ENCODE measurements around the gene RPL22.

Gene RPL22

DNA sequence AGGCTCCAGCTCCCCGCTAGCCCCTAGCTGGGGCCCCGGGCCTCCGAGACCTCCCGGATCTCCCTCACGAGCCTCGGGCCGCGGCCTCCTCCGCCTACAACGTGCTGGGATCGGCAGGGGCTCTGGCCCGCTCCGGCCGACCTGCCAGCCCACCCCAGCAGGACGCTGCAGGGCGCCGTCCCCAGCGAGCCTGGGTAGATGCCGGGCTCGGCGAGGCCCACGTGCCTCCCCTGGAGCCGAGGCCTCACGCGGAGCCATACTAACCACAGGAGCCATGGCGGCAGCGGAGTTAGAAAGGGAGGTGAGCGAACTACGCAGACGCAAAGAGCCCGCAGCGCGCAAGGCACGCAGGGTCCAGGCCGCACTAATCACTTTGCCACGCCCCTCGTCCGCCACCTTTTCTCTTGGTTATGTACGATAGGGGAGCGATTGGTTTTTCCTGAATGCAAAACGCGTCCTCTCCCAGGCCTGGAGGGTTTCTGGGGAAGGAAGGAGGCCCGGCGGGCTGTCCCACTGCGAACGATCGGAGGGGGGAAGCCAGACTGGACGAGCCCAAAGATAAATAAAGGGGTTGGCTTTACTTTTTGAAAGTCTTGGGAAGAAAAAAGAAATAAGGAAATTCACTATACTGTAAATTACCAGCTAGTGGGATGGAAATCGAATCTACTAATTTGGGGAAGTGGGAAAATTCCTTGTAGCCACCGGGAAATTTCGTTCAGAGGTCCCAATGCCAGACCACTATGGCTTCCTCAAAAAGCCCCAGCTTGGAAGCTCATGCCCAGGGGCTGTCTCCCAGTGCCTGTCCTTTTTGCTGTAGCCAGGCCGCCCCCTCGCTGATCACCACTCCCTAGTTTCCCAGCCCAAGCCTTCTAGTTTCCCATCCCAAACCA lies at the start of gene RPL22:
TSS of gene RPL22 (minus strand) at position 298 of the 890 bp plus-strand sequence. CDS start at position 276, 22 bp downstream.
- Histone ChIP-seq H3K4me3 (IDR thresholded peaks at IDR 0.05; ENCODE audit: insufficient read depth, low read depth, low read length) (peak within 1 kb of the TSS; percentile 98), H4K20me1 (ENCODE audit: insufficient read depth) (peaks cover 11% of the 10 kb centered on the region; the same call in 1 of the 2 replicates), H3K4me2 (peak within 1 kb of the TSS; percentile 93), H3K27ac (peak within 1 kb of the TSS; percentile 76), H2AFZ (ENCODE audit: low read depth) (peak within 1 kb of the TSS; percentile 69), H3K27me3 (ENCODE audit: insufficient read depth, low read depth) (no peaks in the 10 kb centered on the region), H3K36me3 (ENCODE audit: insufficient read depth) (peaks cover 13% of the 10 kb centered on the region; the same call in 1 of the 2 replicates), H3K9ac (peak within 1 kb of the TSS; percentile 96), H3K79me2 (ENCODE audit: insufficient read depth, low read depth) (peaks cover 49% of the 10 kb centered on the region), H3K4me1 (ENCODE audit: low read depth, poor library complexity, severe bottlenecking) (peaks cover 31% of the 10 kb centered on the region)
- TF ChIP-seq, protein P1, sequence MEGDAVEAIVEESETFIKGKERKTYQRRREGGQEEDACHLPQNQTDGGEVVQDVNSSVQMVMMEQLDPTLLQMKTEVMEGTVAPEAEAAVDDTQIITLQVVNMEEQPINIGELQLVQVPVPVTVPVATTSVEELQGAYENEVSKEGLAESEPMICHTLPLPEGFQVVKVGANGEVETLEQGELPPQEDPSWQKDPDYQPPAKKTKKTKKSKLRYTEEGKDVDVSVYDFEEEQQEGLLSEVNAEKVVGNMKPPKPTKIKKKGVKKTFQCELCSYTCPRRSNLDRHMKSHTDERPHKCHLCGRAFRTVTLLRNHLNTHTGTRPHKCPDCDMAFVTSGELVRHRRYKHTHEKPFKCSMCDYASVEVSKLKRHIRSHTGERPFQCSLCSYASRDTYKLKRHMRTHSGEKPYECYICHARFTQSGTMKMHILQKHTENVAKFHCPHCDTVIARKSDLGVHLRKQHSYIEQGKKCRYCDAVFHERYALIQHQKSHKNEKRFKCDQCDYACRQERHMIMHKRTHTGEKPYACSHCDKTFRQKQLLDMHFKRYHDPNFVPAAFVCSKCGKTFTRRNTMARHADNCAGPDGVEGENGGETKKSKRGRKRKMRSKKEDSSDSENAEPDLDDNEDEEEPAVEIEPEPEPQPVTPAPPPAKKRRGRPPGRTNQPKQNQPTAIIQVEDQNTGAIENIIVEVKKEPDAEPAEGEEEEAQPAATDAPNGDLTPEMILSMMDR (conservative IDR thresholded peaks at IDR 0.05; ENCODE audit: low read depth, low read length) = no peak

DNA sequence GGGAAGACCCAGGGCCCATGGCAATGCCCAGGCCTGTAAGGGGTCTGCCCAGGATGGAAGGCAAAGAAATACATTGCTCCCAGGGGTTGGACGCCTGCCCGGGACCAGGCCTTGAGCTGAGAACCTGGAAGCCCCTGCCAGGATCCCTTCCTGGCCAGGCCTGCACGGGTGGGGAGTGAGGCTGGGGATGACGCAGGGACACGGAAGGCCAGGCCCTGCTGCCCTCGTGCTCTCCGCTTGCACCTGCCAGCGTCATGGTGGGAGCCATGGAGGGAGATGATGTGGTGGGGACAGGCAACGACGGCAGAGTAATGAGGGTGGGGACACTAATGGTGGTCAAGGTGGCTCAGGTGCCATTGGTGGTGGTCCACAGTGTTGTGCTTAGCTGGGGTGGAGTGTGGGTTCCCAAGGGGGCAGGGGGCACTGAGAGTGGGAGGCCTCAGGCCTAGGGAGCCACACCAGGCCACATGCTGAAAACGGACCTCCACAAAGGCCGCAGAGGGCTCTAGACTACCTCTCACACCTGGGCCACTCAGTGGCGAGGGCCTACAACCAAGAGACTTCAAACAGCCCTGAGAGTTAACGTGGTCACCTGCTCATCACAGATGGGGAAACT lies 48.9 kb upstream of the RPL22 start:
- H3K4me3 ChIP-seq (IDR thresholded peaks at IDR 0.05; ENCODE audit: insufficient read depth, low read depth, low read length) = no peak overlapping the region
- peaks cover 33% of the 10 kb centered on the region for H3K27me3 ChIP-seq (ENCODE audit: insufficient read depth, low read depth)
- H3K79me2 ChIP-seq (ENCODE audit: insufficient read depth, low read depth) = no peaks in the 10 kb centered on the region
- H3K4me2 ChIP-seq = no peak overlapping the region
- TF ChIP-seq, protein P1 (conservative IDR thresholded peaks at IDR 0.05; ENCODE audit: low read depth, low read length) = no peak
- H3K36me3 ChIP-seq (ENCODE audit: insufficient read depth) = no peaks in the 10 kb centered on the region
- H3K4me1 ChIP-seq (ENCODE audit: low read depth, poor library complexity, severe bottlenecking) = peaks cover 11% of the 10 kb centered on the region
- H2AFZ ChIP-seq (ENCODE audit: low read depth) = no peak overlapping the region
- H4K20me1 ChIP-seq (ENCODE audit: insufficient read depth) = no peaks in the 10 kb centered on the region
- H3K27ac ChIP-seq = no peak overlapping the region
- no peak overlapping the region for H3K9ac ChIP-seq

DNA sequence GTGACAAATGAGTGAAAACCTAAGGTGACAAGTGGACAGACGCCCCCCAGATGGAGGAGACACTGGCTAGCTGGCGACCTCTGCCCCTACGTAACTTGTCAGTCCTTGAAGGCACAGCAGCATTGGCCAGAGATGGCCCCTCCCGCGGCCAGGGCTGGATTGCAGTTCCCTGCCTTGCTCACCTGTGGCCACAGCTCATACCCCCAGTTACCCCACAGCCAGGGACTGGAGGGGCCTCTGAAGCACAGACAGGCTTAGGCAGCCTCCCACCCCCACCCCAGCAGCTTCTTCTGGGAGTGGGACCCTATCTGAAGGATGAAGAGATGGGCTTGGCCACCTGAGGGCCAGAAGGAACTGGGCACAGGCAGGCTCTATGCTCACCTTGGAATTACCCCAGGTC lies 48.3 kb upstream of the RPL22 start:
- no peak overlapping the region for H2AFZ ChIP-seq (ENCODE audit: low read depth)
- no peaks in the 10 kb centered on the region for H3K36me3 ChIP-seq (ENCODE audit: insufficient read depth)
- peaks cover 11% of the 10 kb centered on the region for H3K4me1 ChIP-seq (ENCODE audit: low read depth, poor library complexity, severe bottlenecking)
- H3K27ac ChIP-seq = no peak overlapping the region
- H3K9ac ChIP-seq = no peak overlapping the region
- H3K79me2 ChIP-seq (ENCODE audit: insufficient read depth, low read depth) = no peaks in the 10 kb centered on the region
- H3K27me3 ChIP-seq (ENCODE audit: insufficient read depth, low read depth) = peaks cover 39% of the 10 kb centered on the region
- no peak overlapping the region for H3K4me2 ChIP-seq
- H4K20me1 ChIP-seq (ENCODE audit: insufficient read depth) = no peaks in the 10 kb centered on the region
- TF ChIP-seq, protein P1 (conservative IDR thresholded peaks at IDR 0.05; ENCODE audit: low read depth, low read length) = no peak
- no peak overlapping the region for H3K4me3 ChIP-seq (IDR thresholded peaks at IDR 0.05; ENCODE audit: insufficient read depth, low read depth, low read length)

DNA sequence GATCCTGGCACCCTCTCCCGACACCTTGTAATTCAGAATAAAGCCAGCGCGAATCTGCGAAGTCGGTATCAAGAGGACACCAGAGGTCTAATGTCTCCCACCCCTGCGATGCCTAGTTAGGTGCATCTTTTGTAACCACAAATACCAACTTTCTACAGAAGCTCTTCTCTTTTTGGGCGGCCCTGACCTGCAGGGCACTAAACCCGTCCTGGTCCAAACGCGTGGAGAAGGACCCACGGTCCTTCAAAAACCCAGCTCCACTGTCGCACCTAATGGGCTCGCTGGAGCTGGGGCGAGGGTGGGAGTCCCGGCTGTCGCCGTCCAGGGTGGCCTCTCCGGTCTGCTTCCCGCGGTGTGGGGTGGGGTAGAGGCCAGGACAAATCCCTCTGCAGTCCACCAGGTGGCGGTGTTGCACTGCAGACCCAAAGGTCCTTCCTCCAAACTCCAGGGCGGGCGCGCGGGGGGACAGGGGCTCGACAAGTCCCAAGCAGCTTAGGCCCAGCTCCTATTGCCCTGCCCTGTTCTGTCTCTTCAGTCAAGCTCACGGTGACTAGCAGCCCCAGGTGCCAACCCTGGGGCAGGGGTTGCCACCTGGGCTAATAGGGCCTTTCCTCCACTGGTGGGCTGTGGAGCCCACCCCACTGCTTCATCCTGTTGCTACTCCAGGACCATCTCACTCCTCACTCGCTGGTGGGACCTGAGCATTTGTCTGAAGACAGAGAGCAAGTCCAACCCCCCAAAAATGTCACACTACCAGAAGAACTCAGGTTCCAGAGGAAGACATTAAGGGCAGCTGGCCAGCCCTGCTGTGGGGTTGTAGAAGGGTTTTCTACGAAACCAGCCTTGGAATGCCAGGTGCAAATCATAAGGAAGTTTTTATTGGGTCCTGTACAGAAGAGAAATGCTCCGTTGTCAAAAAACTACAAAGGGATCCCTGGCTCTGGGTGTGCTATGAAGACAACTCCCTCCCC lies 47.4 kb upstream of the RPL22 start:
- Histone ChIP-seq H3K9ac (no peak overlapping the region), H4K20me1 (ENCODE audit: insufficient read depth) (no peaks in the 10 kb centered on the region), H3K27ac (no peak overlapping the region), H3K4me1 (ENCODE audit: low read depth, poor library complexity, severe bottlenecking) (peaks cover 11% of the 10 kb centered on the region), H3K27me3 (ENCODE audit: insufficient read depth, low read depth) (peaks cover 48% of the 10 kb centered on the region), H3K4me3 (IDR thresholded peaks at IDR 0.05; ENCODE audit: insufficient read depth, low read depth, low read length) (peak overlapping the region; percentile 70), H3K36me3 (ENCODE audit: insufficient read depth) (no peaks in the 10 kb centered on the region), H2AFZ (ENCODE audit: low read depth) (no peak overlapping the region), H3K4me2 (peak overlapping the region; percentile 99), H3K79me2 (ENCODE audit: insufficient read depth, low read depth) (no peaks in the 10 kb centered on the region)
- TF ChIP-seq, protein P1 (conservative IDR thresholded peaks at IDR 0.05; ENCODE audit: low read depth, low read length) = peak; percentile 97

Data from KMS-11 (cell line).